Cerebellar nuclear complex (tissue), 1 donor: ENCODE data around the gene OR4E1.
"Not testable (repeated sequence)": the region's sequence is repeated elsewhere in the genome, so short reads cannot be mapped to it uniquely, and the experiment has no call there.

Source experiments
- DNase-seq, 2 experiments: peaks; one replicate each; lab custom pipeline; 2025; lab: John Stamatoyannopoulos, UW

OR4E1 gene, protein sequence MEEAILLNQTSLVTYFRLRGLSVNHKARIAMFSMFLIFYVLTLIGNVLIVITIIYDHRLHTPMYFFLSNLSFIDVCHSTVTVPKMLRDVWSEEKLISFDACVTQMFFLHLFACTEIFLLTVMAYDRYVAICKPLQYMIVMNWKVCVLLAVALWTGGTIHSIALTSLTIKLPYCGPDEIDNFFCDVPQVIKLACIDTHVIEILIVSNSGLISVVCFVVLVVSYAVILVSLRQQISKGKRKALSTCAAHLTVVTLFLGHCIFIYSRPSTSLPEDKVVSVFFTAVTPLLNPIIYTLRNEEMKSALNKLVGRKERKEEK

DNA sequence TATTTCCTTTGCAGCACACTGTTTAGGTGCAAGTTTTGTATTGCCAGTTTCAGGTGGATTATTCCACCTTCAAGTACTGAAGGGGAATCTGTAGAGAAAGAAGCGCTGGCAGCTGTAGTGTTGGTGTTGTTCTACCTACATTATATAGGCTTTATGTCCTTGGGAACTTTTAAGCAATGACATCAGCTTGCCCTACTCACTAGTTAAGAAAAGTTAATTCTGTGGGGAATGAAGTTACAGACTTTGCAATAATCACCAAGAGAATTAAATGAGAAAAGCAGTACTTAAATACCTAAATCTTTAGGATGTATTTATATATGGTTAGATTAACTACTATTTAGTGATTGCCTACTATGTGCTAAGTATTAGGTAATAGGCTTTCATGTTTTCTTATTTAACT is at the start of gene OR4E1:
Gene OR4E1 (minus strand): TSS at position 101 of the 400 bp plus-strand sequence. CDS start 2,883 bp downstream, outside the sequence.
- DNase-seq = no peak

DNA sequence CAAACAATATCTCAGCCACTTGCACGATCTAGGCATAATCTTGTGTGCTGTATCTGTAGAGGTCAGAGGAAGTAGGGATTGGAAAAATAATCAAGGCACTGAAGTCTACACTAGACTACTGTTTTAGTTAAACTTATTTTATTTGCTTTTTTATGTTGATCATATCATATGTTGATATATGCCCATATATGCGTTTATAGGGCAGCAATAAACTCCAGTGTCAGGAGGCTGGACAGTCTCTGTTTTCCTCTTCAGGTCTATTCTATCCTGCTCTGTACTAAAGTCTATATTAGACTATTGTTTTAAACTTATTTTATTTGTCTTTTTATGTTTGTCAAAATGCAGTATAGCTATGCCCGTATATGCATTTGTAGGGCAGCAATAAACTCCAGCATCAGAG is 47.9 kb upstream of the OR4E1 start:
- DNase-seq = no peak

- no peak for DNase-seq
These were observed 46.2 kb upstream of the OR4E1 start for GRCh38 chr14:21719841-21720240.

DNA sequence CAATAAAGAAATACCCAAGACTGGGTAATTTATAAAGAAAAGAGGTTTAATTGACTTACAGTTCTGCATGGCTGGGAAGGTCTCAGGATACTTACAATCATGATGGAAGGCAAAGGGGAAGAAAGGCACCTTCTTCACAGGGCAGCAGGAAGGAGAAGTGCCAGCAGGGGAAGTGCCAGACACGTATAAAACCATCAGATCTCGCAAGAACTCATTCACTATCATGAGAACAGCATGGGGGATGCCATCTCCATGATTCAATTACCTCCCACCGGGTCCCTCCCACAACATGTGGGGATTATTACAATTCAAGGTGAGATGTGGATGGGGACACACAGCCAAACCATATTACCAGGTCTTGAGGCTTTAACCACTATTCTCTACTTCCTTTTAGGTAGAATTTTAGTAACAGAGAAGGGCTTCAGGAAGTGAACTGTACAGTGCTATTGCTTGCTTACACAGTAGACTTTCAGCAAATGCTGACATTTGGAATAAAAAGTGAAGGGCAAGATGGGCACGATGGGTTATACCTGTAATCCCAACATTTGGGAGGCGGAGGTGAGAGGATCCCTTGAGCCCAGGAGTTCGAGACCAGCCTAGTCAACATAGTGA is 40.8 kb upstream of the OR4E1 start:
- DNase-seq = no peak

DNA sequence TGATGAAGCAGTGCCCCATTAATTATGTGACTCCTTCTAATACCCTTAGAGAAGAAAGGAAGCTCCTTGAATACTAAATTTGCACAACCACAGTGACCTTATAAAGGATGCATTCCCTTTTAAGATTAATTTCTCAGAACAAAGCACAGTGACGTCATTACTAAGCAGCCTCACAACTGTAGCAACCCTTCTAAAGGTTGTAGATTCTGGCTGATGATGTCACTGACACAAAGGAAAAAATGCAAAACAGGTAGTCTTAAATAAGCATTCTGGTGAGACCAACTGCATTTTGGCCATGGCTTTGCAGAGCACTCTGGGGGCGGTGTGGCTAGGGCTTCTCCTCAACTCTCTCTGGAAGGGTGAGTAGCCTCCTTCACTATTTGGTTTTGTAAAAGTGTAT is 38.4 kb upstream of the OR4E1 start:
- DNase-seq = no peak

DNA sequence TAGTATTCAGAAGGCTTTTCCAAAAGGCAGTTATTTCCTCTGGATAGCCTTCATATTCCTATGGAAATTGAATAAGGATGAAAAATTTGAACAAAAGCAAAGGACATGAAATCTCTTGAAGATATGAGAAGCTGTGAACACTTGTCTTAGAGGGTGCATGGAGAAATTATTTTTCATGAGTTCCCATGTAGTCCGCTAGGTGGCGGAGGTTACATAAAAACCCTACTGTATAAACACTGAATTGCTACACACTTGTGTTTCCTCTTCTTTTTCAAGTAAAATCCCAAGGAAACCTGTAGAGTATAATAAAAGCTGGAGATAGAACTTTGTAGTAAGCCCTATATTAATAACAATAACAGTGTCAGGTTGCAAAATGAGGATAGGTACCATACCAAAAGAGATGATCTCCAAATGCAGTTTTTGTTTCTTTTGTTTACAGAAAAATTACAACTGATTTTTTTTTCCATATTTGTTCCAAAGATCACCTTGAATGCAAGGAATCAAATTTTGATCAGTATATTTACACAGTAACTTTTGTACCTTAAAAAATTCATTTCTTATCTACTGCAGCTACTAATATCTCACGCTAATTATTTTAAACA is 37.8 kb upstream of the OR4E1 start:
- DNase-seq = no peak

DNA sequence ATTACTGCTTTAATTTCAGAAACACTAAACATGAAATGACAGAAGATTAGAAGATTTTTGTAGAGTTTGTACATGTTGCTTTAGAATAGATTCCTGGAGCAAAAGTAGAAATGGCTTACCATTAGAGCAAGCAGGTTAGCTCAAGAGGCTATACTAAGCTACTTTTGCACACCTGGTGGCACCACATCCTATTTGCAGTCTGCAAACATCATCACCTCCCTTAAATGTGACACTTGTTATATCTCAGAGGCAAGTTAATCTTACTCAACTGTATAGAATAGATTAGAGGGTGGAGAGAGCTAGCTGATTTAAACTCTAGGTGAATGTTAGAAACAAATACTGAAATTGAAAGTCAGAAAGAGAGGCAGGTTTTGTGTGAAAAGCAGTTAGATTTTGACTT is 30.7 kb upstream of the OR4E1 start:
- DNase-seq = no peak

GRCh38 chr14:21703357-21704326 is 30.0 kb upstream of the OR4E1 start:
- no peak for DNase-seq

- no peak for DNase-seq
These were observed 28.7 kb upstream of the OR4E1 start for GRCh38 chr14:21702316-21702715.

- DNase-seq = no peak
These were observed 25.9 kb upstream of the OR4E1 start for GRCh38 chr14:21699551-21699950.

DNA sequence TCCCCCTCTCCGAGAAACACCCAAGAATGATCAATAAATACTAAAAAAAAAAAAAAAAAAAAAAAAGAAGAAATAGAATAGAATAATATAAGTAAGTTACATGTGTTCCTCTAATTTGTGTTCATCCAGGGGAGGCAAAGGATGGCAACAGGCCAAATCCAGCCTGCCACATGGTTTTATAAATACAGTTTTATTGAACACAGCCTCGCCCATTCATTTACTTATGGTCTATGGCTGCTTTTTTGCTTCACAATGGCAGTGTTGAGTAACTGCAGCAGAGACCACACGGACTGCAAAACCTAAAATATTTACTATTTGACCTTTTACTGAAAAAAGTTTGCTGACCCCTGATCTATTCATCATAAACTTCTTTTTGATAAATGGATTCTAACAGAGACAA is 24.9 kb upstream of the OR4E1 start:
- not testable (repeated sequence) for DNase-seq

GRCh38 chr14:21697662-21698061 is 24.0 kb upstream of the OR4E1 start:
- DNase-seq = not testable (repeated sequence)

DNA sequence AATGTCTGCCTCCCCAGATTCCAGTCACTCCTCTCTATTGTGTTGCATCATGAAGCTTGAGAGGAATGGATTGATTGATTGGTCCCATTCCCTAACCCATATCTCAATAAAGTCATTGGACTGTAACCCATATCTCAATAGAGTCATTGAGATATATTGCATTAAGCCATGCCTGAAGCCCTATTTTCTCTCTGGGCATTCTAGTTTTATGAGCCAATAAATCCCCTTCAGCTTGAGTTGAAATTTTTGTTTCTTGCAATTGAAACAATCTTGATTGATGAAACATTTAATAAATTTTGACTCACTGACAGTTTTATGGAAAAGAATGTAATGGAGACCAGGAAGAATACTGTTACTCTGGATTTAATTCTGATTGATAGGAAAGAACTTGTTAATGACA is 20.8 kb upstream of the OR4E1 start:
- no peak for DNase-seq

- no peak for DNase-seq
These were observed 12.8 kb upstream of the OR4E1 start for GRCh38 chr14:21686468-21686867.

- DNase-seq = no peak
These were observed 6.5 kb upstream of the OR4E1 start for GRCh38 chr14:21680072-21680471.

GRCh38 chr14:21675566-21675965 is 1.9 kb upstream of the OR4E1 start:
- DNase-seq = no peak

GRCh38 chr14:21672116-21672515 is 1.5 kb downstream of the OR4E1 start:
- no peak for DNase-seq

- DNase-seq = no peak
These were observed 2.2 kb downstream of the OR4E1 start for GRCh38 chr14:21671371-21671770.

DNA sequence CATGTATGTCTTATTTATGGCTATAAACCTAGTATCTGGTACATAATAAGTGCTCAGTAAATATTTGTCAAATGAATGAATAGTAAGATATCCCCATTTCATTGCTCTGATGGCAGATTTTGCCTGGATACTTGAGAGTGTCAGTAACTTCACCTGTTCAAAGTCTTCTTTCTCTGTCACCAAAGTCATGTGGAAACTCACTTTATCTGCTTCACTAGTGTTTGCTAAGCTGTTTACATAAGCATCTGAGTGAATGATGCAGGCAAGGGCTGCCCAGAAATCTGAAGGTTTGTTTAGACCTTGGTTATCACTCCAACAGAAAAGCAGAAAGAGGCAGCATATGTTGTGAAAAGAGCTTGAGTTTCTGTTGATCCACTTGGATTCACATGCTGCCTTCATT is 4.3 kb downstream of the OR4E1 start:
- no peak for DNase-seq

DNA sequence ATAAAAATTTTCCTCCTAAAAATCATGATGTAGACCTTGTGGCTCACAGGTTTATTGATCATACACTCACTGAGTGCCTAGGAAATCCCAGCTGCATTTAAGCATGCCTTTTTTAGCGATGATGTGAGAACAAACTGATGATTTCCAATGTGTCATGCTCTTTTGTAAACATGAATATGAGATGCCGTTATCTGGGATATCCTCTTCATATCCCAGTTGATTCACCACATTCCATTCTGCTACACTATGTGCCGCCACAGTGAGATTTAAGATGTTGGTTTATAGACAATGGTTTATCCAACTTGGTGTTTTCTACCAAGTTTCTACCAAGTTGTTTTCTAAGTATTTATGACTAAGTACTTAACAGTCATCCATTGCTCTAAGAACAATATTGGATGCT is 5.2 kb downstream of the OR4E1 start:
- no peak for DNase-seq

- no peak for DNase-seq
These were observed 16.6 kb downstream of the OR4E1 start for GRCh38 chr14:21656980-21657379.

DNA sequence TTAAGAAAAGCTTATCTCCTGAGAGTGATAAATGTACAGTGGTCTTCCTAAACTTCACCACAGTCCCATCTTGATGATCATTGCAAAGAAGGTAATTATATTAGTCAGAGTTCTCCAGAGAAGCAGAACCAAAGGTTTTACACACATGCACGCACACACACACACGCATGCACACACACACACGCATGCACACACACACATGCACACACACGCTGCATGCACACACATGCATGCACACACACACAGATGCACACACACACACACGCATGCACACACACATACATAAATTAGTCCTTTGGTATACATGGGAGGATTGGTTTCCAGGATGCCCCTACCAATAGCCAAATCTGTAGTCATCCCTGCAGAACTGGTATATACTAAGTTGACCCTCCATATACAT is 19.4 kb downstream of the OR4E1 start:
- DNase-seq = no peak
